MM.1S (cell line): Measurements from ENCODE around the gene ULBP1.
"Not testable (repeated sequence)": the region's sequence is repeated elsewhere in the genome, so short reads cannot be mapped to it uniquely, and the experiment has no call there.

Source experiments
- DNase-seq: peaks from one replicate; pipeline ENCODE4 v3.0.0-alpha.2; 2015
- H2AFZ ChIP-seq: fragments of 300-600 bp; sonication (generic); 2 replicates; pipeline ENCODE4 v1.6.0; 2016; ENCODE audit warnings: antibody characterized with exemption, low read length
- H3F3A ChIP-seq: fragments of 300-600 bp; sonication (generic); 2 replicates; pipeline ENCODE4 v1.6.1; 2016; ENCODE audit warnings: mild to moderate bottlenecking, antibody characterized with exemption, low read length, moderate library complexity, mixed read lengths; ENCODE audit not compliant: insufficient read depth
- H3K27ac ChIP-seq: fragments of 300-600 bp; sonication (generic); 2 replicates; pipeline ENCODE4 v1.5.1; 2016; ENCODE audit warnings: mild to moderate bottlenecking, low read length
- H3K27me3 ChIP-seq: fragments of 300-600 bp; sonication (generic); replicated peaks from 2 replicates; pipeline ENCODE4 v1.6.0; 2016; ENCODE audit warnings: low read length; ENCODE audit not compliant: insufficient read depth
- H3K36me3 ChIP-seq: fragments of 300-600 bp; sonication (generic); replicated peaks from 2 replicates; pipeline ENCODE4 v1.6.1; 2016; ENCODE audit warnings: mild to moderate bottlenecking, low read length, mixed read lengths; ENCODE audit not compliant: insufficient read depth
- H3K4me1 ChIP-seq: fragments of 300-600 bp; sonication (generic); 2 replicates; pipeline ENCODE4 v1.6.1; 2016; ENCODE audit warnings: low read length, mixed read lengths
- H3K4me2 ChIP-seq: fragments of 300-600 bp; sonication (generic); 2 replicates; pipeline ENCODE4 v1.6.0; 2016; ENCODE audit warnings: low read depth, low read length
- H3K4me3 ChIP-seq: fragments of 300-600 bp; sonication (generic); 2 replicates; pipeline ENCODE4 v1.5.1; 2016; ENCODE audit warnings: low read length, mixed read lengths
- H3K79me2 ChIP-seq: fragments of 300-600 bp; sonication (generic); 2 replicates; pipeline ENCODE4 v1.6.1; 2016; ENCODE audit warnings: mixed run types, low read length, mixed read lengths
- H3K9ac ChIP-seq: fragments of 300-600 bp; sonication (generic); 2 replicates; pipeline ENCODE4 v1.6.1; 2016; ENCODE audit warnings: low read length, mixed read lengths
- H3K9me2 ChIP-seq: fragments of 300-600 bp; sonication (generic); replicated peaks from 2 replicates; pipeline ENCODE4 v1.6.1; 2016; ENCODE audit warnings: mild to moderate bottlenecking, low read length, mixed read lengths; ENCODE audit not compliant: insufficient read depth
- H3K9me3 ChIP-seq: fragments of 300-600 bp; sonication (generic); replicated peaks from 2 replicates; pipeline ENCODE4 v1.6.1; 2016; ENCODE audit warnings: mild to moderate bottlenecking, low read length, mixed read lengths; ENCODE audit not compliant: insufficient read depth
- H4K20me1 ChIP-seq: fragments of 300-600 bp; sonication (generic); 2 replicates; pipeline ENCODE4 v1.6.1; 2016; ENCODE audit warnings: mild to moderate bottlenecking, low read length, moderate library complexity, mixed read lengths; ENCODE audit not compliant: insufficient read depth
- CTCF ChIP-seq: fragments of 300-600 bp; sonication (generic); IDR thresholded peaks from 2 replicates; pipeline ENCODE4 v1.5.1; 2016; ENCODE audit warnings: antibody characterized with exemption, low read length, mixed read lengths
- EZH2 ChIP-seq: fragments of 300-600 bp; sonication (generic); optimal IDR thresholded peaks from 2 replicates; pipeline ENCODE3; 2017; ENCODE audit warnings: low read depth, mild to moderate bottlenecking, antibody characterized with exemption, low read length, mixed read lengths
- EZH2phosphoT487 ChIP-seq: fragments of 300-600 bp; sonication (generic); IDR thresholded peaks from 2 replicates; pipeline ENCODE4 v1.6.1; 2018; ENCODE audit warnings: antibody characterized with exemption, low read length

ULBP1 gene

GRCh38 chr6:149988550-149989346 lies 25.0 kb downstream of the ULBP1 start:
- H3K9me3 ChIP-seq = no peaks in the 10 kb centered on the region

GRCh38 chr6:149990212-149990660 lies 26.5 kb downstream of the ULBP1 start:
- Histone ChIP-seq H3K9ac (no peak overlapping the region), H3K4me2 (peak overlapping the region; percentile 74), H3K9me2 (no peaks in the 10 kb centered on the region), H2AFZ (no peak overlapping the region), H4K20me1 (no peaks in the 10 kb centered on the region), H3K4me1 (no peaks in the 10 kb centered on the region), H3K36me3 (no peaks in the 10 kb centered on the region), H3F3A (no peaks in the 10 kb centered on the region), H3K27ac (no peak overlapping the region), H3K9me3 (no peaks in the 10 kb centered on the region), H3K27me3 (peaks cover 66% of the 10 kb centered on the region), H3K79me2 (no peaks in the 10 kb centered on the region), H3K4me3 (peak overlapping the region; percentile 47)
- no peak for DNase-seq
- TF ChIP-seq EZH2phosphoT487 (no peak), CTCF (no peak), EZH2 (no peak)

More at GRCh38 chr6:149988550-149989346, 25.0 kb downstream of the ULBP1 start:
- no peaks in the 10 kb centered on the region for H4K20me1 ChIP-seq
- no peak overlapping the region for H3K4me3 ChIP-seq
- no peaks in the 10 kb centered on the region for H3K79me2 ChIP-seq
- no peak overlapping the region for H2AFZ ChIP-seq
- no peak overlapping the region for H3K4me2 ChIP-seq
- no peaks in the 10 kb centered on the region for H3K9me2 ChIP-seq
- no peaks in the 10 kb centered on the region for H3K36me3 ChIP-seq
- TF ChIP-seq CTCF (no peak), EZH2phosphoT487 (no peak), EZH2 (no peak)
- DNase-seq = no peak
- peaks cover 74% of the 10 kb centered on the region for H3K27me3 ChIP-seq
- H3K27ac ChIP-seq = no peak overlapping the region
- H3F3A ChIP-seq = no peaks in the 10 kb centered on the region
- no peaks in the 10 kb centered on the region for H3K4me1 ChIP-seq
- no peak overlapping the region for H3K9ac ChIP-seq

DNA sequence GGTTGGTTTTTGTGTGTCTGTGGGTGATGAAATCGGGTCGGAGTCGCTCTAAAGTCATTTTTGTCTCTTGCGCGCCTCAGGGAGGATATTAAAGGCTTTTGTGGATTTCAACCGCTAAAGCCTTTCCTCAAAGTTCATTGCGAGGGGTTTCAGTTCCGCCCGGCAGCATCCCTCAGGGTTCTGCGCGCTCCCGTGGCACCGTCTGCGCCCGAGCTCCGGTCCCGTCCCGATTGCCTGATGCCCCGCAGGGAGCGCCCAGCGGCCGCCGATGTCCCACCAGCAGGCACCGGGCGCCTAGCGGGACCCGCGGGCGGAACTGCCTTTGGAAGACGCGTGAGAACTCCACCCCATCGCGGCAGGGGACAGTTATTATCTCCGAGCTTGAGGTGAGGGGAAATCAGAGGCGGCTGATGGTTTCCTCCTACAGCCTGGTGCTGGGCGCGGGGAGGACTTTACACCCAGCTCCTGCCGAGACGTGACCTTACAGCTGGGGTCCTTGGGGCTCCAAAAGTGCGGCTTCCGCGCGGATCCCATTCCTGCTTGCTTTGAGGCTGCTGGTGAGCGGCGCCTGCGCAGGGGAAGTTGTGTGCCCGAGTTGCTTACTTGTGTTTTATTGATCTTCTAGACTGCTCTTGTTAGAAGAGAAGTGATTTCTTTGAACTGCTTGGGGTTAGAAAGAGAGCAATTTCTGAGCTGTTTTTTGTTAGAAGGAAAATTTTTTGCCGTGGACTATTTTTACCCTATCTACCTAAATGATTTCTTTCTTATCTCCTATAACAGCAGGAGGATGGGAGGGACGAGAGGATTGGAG lies 27.1 kb downstream of the ULBP1 start:
- Histone ChIP-seq H3K9me3 (no peaks in the 10 kb centered on the region), H3K4me3 (peak overlapping the region; percentile 47), H3K27me3 (peaks cover 59% of the 10 kb centered on the region), H3K4me1 (no peaks in the 10 kb centered on the region), H3K27ac (no peak overlapping the region), H4K20me1 (no peaks in the 10 kb centered on the region), H3F3A (no peaks in the 10 kb centered on the region), H2AFZ (no peak overlapping the region), H3K4me2 (peak overlapping the region; percentile 74), H3K9me2 (no peaks in the 10 kb centered on the region), H3K36me3 (no peaks in the 10 kb centered on the region), H3K9ac (no peak overlapping the region), H3K79me2 (no peaks in the 10 kb centered on the region)
- DNase-seq = peak; percentile 6
- no peak for TF ChIP-seq EZH2phosphoT487
- TF ChIP-seq EZH2 = no peak
- TF ChIP-seq CTCF = no peak

GRCh38 chr6:149991472-149991795 lies 27.7 kb downstream of the ULBP1 start:
- H3K79me2 ChIP-seq, H3K4me3 ChIP-seq, H3K9ac ChIP-seq, H3F3A ChIP-seq, H3K9me2 ChIP-seq, H3K4me1 ChIP-seq, H3K27ac ChIP-seq, H3K9me3 ChIP-seq, H4K20me1 ChIP-seq, H3K36me3 ChIP-seq, H2AFZ ChIP-seq: not testable (repeated sequence)
- DNase-seq = peak; percentile 18
- peak overlapping the region; percentile 74; the same call in 1 of the 2 replicates for H3K4me2 ChIP-seq
- peaks cover 54% of the 10 kb centered on the region for H3K27me3 ChIP-seq
